GM10266 (cell line): ENCODE results near the gene LRIG1.
A peak's percentile ranks its signal among the peaks of the same experiment; 100 is the strongest.

Experiments
- DNase-seq: peaks from one replicate; pipeline ENCODE4 v3.0.0; 2012; ENCODE audit errors: extremely low spot score
- CTCF ChIP-seq: IDR thresholded peaks from 2 replicates; pipeline ENCODE4 v1.5.1; 2012; ENCODE audit warnings: mild to moderate bottlenecking, low read depth; ENCODE audit not compliant: control insufficient read depth, insufficient read depth; ENCODE audit errors: missing control alignments

LRIG1 gene

DNA sequence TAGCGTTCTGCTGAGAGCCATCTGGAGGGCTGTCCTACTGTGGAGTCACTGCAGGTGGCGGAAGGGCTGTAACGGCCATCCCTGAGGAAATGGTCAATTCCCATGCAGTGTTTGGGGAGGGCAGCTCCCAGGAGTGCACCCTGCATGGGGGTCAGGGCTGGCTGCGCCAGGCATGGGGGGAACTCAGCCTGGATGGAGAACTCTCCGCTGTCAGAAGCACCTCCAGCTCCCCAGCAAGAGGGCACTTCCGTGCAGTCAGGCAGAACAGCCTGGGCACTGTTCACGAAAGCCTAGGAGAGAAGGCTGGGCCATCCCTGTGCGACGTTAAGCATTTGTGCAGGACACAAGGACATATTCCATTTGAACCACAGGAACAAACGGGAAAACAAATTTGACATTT is 105.2 kb downstream of the LRIG1 start:
- no peak for TF ChIP-seq CTCF
- no peak for DNase-seq

- no peak for TF ChIP-seq CTCF
- DNase-seq = no peak
These were observed 106.0 kb downstream of the LRIG1 start for GRCh38 chr3:66394753-66395249.

DNA sequence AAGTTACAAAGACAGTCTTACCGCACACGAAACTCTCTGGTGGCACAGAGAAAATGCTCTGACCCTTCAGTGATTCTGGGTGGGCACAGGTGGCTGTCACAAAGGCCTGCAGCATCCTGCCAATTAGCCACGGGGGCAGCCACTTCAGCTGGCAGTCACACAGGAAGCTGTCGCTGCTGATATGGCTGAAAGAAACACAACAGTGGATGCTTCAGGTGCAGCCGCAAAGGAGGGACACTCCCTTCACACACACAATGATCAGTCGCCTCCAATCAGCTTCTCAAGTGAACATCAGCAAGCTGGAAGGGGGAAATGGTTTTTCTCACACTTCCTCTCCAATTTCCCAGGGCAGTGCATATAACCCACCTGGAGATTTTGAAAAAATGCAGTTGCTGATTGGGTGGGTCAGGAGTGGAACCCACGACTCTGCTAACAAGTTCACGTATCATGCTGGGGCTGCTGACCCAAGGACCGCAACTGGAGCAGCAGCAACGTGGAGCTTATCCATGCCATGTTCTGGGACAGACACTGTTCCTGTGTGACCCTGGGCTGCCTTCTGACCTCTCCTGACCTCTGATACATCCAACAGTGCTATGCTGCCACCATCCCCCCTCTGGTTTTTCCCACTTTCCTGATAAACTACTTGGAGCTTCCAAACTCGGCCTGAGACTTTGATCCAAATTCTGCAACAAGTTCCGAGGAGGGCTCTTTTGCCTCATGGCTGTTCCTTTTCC is 106.6 kb downstream of the LRIG1 start:
- TF ChIP-seq CTCF = no peak
- DNase-seq = peak; percentile 72

GRCh38 chr3:66393333-66394005 is 107.4 kb downstream of the LRIG1 start:
- DNase-seq = no peak
- TF ChIP-seq CTCF = no peak

DNA sequence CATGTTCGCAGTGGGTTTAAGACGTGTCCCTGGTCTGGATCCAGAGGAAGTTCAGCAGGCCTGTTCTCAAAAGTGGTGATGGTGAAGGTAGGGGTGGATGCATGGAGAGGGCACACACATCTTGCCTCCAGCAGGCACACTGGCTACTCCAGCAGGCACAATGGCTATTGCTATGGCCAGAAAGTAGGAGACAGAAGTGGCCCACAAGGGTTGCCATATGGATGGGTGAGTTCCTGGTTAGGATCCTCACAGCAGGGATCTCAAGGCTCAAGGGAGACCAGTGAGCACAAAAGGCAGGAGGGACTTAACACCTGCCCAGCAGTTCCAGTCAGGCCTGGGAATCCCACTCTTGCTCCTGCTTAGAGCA is 107.9 kb downstream of the LRIG1 start:
- TF ChIP-seq CTCF = no peak
- DNase-seq = no peak

- TF ChIP-seq CTCF = no peak
- no peak for DNase-seq
These were observed 108.3 kb downstream of the LRIG1 start for GRCh38 chr3:66392512-66392911.

- TF ChIP-seq CTCF = no peak
- no peak for DNase-seq
These were observed 110.8 kb downstream of the LRIG1 start for GRCh38 chr3:66390013-66390412.
